HTR-8/SVneo (cell line): ENCODE data around the gene TMEM52B.

ENCODE experiments used
- DNase-seq: peaks from one replicate; pipeline ENCODE4 v3.0.0; 2011; ENCODE audit warnings: low spot score, mixed read lengths; ENCODE audit not compliant: insufficient read length
- FAIRE-seq: peaks from 2 replicates; lab custom pipeline; 2011; peaks lifted over from hg19 to GRCh38; lab: Jason Lieb, UNC

Gene TMEM52B

DNA sequence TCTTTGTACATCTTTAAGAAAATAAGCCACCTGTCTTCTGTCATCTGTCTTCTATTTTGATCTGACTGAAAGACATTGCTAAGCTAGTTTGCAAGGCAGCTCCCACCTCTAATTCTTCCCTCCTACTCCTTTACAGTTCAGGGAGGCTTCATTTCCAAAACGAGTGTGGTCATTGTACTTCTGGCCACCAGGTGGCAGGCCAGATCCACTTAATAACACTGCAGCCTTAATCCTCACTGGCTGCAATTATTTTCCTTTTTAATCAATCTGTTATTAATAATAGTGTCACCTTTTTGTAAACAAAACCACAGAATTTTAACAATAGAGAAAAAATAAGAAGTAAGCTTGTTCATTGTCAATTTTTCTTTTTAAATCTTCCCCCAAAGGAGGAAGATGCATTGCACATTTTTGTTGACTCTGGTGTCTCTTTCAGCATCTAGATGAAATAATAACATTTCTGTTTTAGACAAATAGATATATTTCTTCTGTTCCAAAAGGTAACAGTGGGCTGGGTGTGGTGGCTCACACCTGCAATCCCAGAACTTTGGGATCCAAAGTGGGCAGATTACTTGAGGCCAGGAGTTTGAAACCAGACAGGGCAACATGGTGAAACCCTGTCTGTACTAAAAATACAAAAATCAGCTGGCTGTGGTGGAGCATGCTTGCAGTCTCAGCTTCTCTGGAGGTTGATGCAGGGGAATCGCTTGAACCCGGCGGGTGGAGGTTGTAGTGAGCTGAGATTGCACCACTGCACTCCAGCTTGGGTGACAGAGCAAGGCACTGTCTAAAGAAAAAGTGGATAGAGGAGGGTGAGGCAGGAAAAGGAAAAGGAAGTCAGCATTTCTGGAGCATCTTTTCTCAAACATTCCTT is 57.2 kb downstream of the TMEM52B start:
- FAIRE-seq: peak; percentile 88
- DNase-seq: peak; percentile 21

DNA sequence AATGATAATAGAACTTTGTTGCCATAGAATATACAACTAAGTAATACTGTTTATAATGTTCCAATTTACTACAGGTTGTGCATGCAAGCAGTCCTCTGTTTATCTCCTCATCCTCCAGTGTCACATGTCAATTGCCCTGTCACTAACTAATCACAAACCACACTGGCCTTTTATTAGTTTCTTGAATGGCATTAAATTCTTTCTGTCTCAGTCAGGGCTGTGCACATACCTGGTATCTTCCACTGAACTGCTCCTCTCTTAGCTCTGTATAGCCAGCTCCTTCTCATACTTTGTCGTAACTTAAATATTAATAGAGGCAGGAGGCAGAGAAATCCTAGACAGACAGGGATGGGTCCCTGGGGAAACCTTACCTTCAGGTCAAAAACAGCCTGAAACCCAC is 57.9 kb downstream of the TMEM52B start:
- DNase-seq (no peak), FAIRE-seq (no peak)

DNA sequence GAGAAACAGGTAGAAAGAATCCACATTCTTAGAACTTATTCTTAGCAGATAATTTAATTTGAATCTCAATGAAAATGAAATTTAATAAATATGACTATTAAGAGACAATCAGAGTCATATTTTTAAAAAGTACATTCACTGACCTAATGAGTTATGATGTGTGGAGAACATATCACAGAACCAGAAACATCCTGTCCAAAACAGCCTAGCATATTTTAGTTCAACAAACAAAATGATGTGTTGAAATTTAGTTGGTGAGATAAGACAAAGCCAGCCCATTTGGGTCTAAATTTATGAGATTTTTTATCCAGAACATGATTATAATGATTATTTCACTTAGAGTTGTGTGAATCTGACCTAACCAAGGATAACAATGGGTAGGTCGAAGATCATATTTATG is 59.7 kb downstream of the TMEM52B start:
- FAIRE-seq (no peak), DNase-seq (no peak)

DNA sequence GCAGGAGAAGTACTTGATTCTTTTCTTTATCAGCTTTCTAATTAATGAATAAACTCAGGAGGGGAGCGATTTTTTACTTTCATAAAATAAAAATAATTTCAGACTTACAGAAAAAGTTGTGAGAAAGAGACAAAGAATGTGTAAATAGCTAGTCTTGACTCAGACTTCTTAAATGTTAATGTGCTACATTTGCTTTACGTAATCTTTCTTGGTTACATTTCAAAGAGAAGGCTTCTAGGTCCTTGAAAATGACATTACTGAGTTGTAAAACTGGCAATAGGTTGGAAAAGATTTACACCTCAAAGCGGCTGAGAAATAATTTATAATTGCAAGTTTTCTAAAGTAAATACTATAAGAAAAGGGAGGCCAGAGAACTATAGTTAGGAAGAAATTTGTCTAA is 62.5 kb downstream of the TMEM52B start:
- FAIRE-seq: no peak
- DNase-seq: no peak
